CD4-positive, alpha-beta memory T cell (primary cell): ENCODE results near the gene LRRC72. TPM values are rescaled to one million over a fixed set of nuclear protein-coding genes. Genes with fewer than 3 reads are reported as not detected.

Experiments used
- CTCF ChIA-PET: fragments of 350-600 bp; sonication (Branson Sonifier 250); formaldehyde crosslinking; loops from one replicate; lab custom pipeline; 2021; ENCODE audit warnings: inconsistent platforms; ENCODE audit not compliant: partially characterized antibody; lab: Charles Lee
- POLR2A ChIA-PET: fragments of 350-600 bp; sonication (Branson Sonifier 250); formaldehyde crosslinking; loops from one replicate; lab custom pipeline; 2021; ENCODE audit not compliant: partially characterized antibody; lab: Charles Lee
- DNase-seq, 5 donors: peaks; one replicate each; pipeline versions ENCODE4 v3.0.0 to v3.0.0-alpha.2; 2020 to 2022; ENCODE audit warnings: mixed read lengths in 1 of 5
- H3K27ac ChIP-seq: one replicate; pipeline ENCODE4 v1.7.0; 2013; ENCODE audit warnings: low read depth, low read length
- H3K27me3 ChIP-seq: 2 replicates; pipeline ENCODE4 v1.7.0; 2013; ENCODE audit warnings: mild to moderate bottlenecking, low read length, moderate library complexity; ENCODE audit not compliant: insufficient read depth
- H3K36me3 ChIP-seq: 2 replicates; pipeline ENCODE4 v1.7.0; 2013; ENCODE audit warnings: mild to moderate bottlenecking, low read length, moderate library complexity; ENCODE audit not compliant: insufficient read depth
- H3K4me1 ChIP-seq: 2 replicates; pipeline ENCODE4 v1.7.0; 2013; ENCODE audit warnings: mild to moderate bottlenecking, low read length, moderate library complexity; ENCODE audit not compliant: insufficient read depth
- H3K4me3 ChIP-seq, 2 donors: one replicate each; pipeline ENCODE4 v1.7.0; 2013; ENCODE audit warnings: low read length in 2 of 2, mild to moderate bottlenecking in 1 of 2
- H3K9me3 ChIP-seq, 2 donors: one replicate each; pipeline ENCODE4 v1.7.0; 2013; ENCODE audit warnings: low read length in 2 of 2, control low read depth in 1 of 2; ENCODE audit not compliant: control insufficient read depth in 1 of 2
- H3K27ac Mint-ChIP-seq, 7 donors: one replicate each; pipeline ENCODE4 v1.8.0; 2020 to 2021; ENCODE audit warnings: mixed read lengths in 7 of 7, mild to moderate bottlenecking in 6 of 7, inconsistent platforms in 3 of 7, moderate library complexity in 3 of 7
- H3K27me3 Mint-ChIP-seq, 2 donors: one replicate each; pipeline ENCODE4 v1.8.0; 2020 to 2021; ENCODE audit warnings: mixed read lengths in 2 of 2
- H3K36me3 Mint-ChIP-seq, 2 donors: one replicate each; pipeline ENCODE4 v1.8.0; 2020 to 2021; ENCODE audit warnings: mixed read lengths in 2 of 2, inconsistent platforms in 1 of 2, mild to moderate bottlenecking in 1 of 2
- H3K4me1 Mint-ChIP-seq, 4 donors: one replicate each; pipeline ENCODE4 v1.8.0; 2020 to 2021; ENCODE audit warnings: mixed read lengths in 4 of 4, mild to moderate bottlenecking in 1 of 4
- H3K4me3 Mint-ChIP-seq, 8 donors: one replicate each; pipeline ENCODE4 v1.8.0; 2020 to 2021; ENCODE audit warnings: mixed read lengths in 8 of 8, mild to moderate bottlenecking in 7 of 8, moderate library complexity in 6 of 8, inconsistent platforms in 3 of 8
- H3K9me3 Mint-ChIP-seq, 8 donors: one replicate each; pipeline ENCODE4 v1.8.0; 2020 to 2021; ENCODE audit warnings: mixed read lengths in 8 of 8, mild to moderate bottlenecking in 5 of 8, inconsistent platforms in 3 of 8, moderate library complexity in 1 of 8
- intact Hi-C: fragments of 100-400 bp; cut with micrococcal nuclease; formaldehyde crosslinking; loops from one replicate; pipeline ENCODE4 v1.15.1; 2023
- polyA plus RNA-seq, 2 donors: library from polyadenylated mRNA; unstranded; fragments of 300-500 nt; fragmentation: Illumina TruSeq; gene quantifications; one replicate each; pipeline ENCODE4 v1.2.3, GENCODE V29; 2021
- total RNA-seq, 2 experiments: library from RNA; stranded (reverse); gene quantifications; one replicate each; pipeline ENCODE4 v1.2.3, GENCODE V29; 2021

The LRRC72 gene
- total and polyA plus RNA-seq, 4 experiments from 2014 or later: not detected

DNA sequence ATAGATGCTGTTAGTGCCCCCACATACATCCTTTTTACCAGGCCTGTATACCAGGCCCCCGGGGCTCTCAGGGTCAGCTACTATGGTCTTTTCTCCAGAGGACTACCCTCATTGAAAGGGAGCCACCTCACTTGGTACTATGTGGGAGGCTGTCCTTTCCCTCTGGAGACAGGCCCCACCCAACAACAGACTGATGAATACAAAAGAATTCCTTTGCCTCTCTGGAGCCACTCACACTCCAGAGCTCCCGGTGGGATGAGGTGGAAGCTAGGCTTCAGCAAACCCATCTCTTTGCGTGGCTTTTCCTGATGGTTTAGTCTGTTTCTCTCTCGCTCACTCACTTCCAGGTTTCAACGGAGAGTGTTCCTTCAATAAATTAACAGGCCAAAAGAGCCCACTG, 88.6 kb downstream of the LRRC72 start:
- Mint-ChIP-seq H3K4me3 (no peak overlapping the region), H3K36me3 (peaks cover 46 to 51% of the 10 kb centered on the region in 2 donors), H3K4me1 (peaks cover 0 to 5% (median 0%) of the 10 kb centered on the region in 4 donors), H3K9me3 (no peaks in the 10 kb centered on the region), H3K27ac (no peak overlapping the region), H3K27me3 (no peaks in the 10 kb centered on the region)
- H3K36me3 ChIP-seq: peaks cover 8% of the 10 kb centered on the region
- no peak overlapping the region for H3K27ac ChIP-seq
- no peaks in the 10 kb centered on the region for H3K9me3 ChIP-seq
- H3K27me3 ChIP-seq: no peaks in the 10 kb centered on the region
- ChIA-PET POLR2A (interaction anchor here (1.6 kb wide), 1 partner anchor 31 kb away, joined by 4 read pairs; no protein-coding TSS in a partner anchor), CTCF (no interaction called here)
- intact Hi-C loops: no loop called here
- DNase-seq: no peak
- no peaks in the 10 kb centered on the region for H3K4me1 ChIP-seq
- no peak overlapping the region for H3K4me3 ChIP-seq

DNA sequence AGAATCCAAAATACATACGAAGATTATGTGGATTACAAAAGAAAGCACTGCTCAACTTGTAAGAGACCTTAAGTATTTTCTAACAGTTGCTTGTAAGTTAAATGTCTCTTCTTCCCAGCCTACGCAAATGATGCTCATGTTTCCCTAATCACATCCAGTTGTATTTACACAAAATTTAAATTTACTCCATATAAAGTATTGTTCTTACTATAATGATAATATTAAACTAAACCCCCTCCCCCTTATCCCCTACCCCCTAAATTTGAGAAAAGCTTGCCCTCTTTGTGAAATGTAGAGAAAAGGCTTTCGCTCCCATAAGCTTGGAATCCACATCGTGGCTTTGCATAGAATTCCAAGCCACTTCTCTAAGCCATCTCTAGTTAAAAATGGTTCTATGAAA, 89.5 kb downstream of the LRRC72 start:
- POLR2A ChIA-PET: no interaction called here
- Mint-ChIP-seq H3K4me1 (peaks cover 0 to 6% (median 0%) of the 10 kb centered on the region in 4 donors), H3K27ac (no peak overlapping the region), H3K9me3 (no peaks in the 10 kb centered on the region), H3K27me3 (no peaks in the 10 kb centered on the region), H3K36me3 (peaks cover 46 to 49% of the 10 kb centered on the region in 2 donors), H3K4me3 (no peak overlapping the region)
- CTCF ChIA-PET: no interaction called here
- H3K27ac ChIP-seq: no peak overlapping the region
- H3K27me3 ChIP-seq: no peaks in the 10 kb centered on the region
- no peaks in the 10 kb centered on the region for H3K4me1 ChIP-seq
- H3K36me3 ChIP-seq: peaks cover 8% of the 10 kb centered on the region
- no peak for DNase-seq
- no peaks in the 10 kb centered on the region for H3K9me3 ChIP-seq
- no peak overlapping the region for H3K4me3 ChIP-seq
- intact Hi-C loops: no loop called here

DNA sequence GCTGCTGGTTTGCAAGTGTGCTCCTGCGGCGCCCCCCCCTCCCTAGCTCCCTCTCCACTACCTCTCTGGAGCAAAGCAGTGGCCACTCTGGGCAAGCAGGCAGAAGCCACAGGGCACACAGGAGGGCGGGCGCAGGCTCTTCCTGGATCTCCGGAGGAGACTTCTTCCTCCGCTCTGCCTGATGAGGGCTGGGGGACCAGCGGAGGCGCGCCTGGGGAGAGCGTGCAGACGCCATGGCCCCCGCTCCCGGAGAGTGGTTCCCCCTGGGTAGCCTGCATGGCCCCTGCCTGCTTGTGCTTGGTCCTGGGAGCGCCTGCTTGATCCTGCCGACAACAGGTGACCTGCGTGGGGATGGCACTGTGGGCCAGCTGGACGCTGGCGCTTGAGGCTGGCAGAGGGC, 89.9 kb downstream of the LRRC72 start:
- intact Hi-C loops: no loop called here
- no peak overlapping the region for H3K4me3 Mint-ChIP-seq
- H3K36me3 ChIP-seq: peaks cover 8% of the 10 kb centered on the region
- H3K27me3 ChIP-seq: no peaks in the 10 kb centered on the region
- no peak for DNase-seq
- no peak overlapping the region for H3K4me3 ChIP-seq
- H3K9me3 ChIP-seq: no peaks in the 10 kb centered on the region
- H3K36me3 Mint-ChIP-seq: peaks cover 46 to 53% of the 10 kb centered on the region in 2 donors
- H3K9me3 Mint-ChIP-seq: no peaks in the 10 kb centered on the region
- H3K4me1 Mint-ChIP-seq: peaks cover 0 to 6% (median 0%) of the 10 kb centered on the region in 4 donors
- H3K4me1 ChIP-seq: no peaks in the 10 kb centered on the region
- no peak overlapping the region for H3K27ac Mint-ChIP-seq
- H3K27me3 Mint-ChIP-seq: no peaks in the 10 kb centered on the region
- CTCF ChIA-PET: no interaction called here
- H3K27ac ChIP-seq: no peak overlapping the region
- POLR2A ChIA-PET: no interaction called here

DNA sequence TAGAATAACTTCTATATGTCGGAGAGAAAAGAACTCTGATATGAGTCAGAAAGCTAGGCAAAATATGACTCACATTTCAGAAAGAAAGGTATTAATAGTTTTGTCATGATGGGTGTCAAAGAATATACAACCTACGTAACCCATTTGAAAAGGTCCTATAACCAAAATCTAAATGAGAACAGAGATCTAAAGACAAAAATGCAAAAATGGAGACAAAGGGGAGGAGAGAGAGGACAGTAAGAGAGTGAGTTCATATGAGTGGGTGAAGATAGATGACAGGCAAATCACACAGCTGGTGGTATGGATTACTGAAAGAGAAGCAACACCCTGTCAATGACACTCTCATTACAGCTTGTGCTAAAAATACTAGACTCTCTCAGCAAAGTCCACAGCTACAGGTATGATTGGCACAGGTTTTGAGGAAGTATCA, 93.4 kb downstream of the LRRC72 start:
- Mint-ChIP-seq H3K4me3 (no peak overlapping the region), H3K9me3 (no peaks in the 10 kb centered on the region), H3K36me3 (peaks cover 60 to 67% of the 10 kb centered on the region in 2 donors), H3K27me3 (no peaks in the 10 kb centered on the region), H3K27ac (peak overlapping the region in 3 of 7 donors; percentile 0 to 22 (median 5)), H3K4me1 (peaks cover 0 to 6% (median 0%) of the 10 kb centered on the region in 4 donors)
- H3K9me3 ChIP-seq: no peaks in the 10 kb centered on the region
- ChIA-PET CTCF (interaction anchor here (0.9 kb wide), 1 partner anchor 9 kb away, joined by 3 read pairs; no protein-coding TSS in a partner anchor), POLR2A (no interaction called here)
- no peak for DNase-seq
- H3K4me1 ChIP-seq: no peaks in the 10 kb centered on the region
- intact Hi-C loops: no loop called here
- peaks cover 21% of the 10 kb centered on the region for H3K36me3 ChIP-seq
- no peak overlapping the region for H3K27ac ChIP-seq
- H3K4me3 ChIP-seq: no peak overlapping the region
- H3K27me3 ChIP-seq: no peaks in the 10 kb centered on the region

DNA sequence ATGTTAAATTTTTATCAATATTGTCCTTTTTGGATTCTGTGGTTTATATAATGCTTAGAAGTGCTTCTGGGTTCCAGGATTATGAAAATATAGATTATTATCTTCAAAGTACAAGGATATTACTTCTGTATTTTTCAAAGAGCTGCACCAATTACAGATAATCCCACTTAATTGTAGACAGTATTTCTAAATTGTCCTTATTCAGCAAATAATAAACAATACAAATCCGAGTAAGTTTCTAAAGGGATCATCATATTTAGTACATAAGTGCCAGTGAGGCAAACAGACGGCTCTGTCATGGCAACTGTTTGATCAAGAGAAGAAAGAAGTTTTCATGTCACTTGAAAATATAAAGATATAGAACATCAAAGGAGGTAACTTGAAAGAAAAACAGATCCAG, 99.8 kb downstream of the LRRC72 start:
- H3K4me3 ChIP-seq: no peak overlapping the region
- no peaks in the 10 kb centered on the region for H3K27me3 ChIP-seq
- H3K4me1 ChIP-seq: no peaks in the 10 kb centered on the region
- H3K27ac ChIP-seq: no peak overlapping the region
- Mint-ChIP-seq H3K27me3 (no peaks in the 10 kb centered on the region), H3K9me3 (no peaks in the 10 kb centered on the region), H3K4me3 (no peak overlapping the region), H3K4me1 (peaks cover 0 to 2% (median 0%) of the 10 kb centered on the region in 4 donors), H3K36me3 (peaks cover 35 to 45% of the 10 kb centered on the region in 2 donors), H3K27ac (no peak overlapping the region)
- no peak for DNase-seq
- POLR2A ChIA-PET: no interaction called here
- intact Hi-C loops: no loop called here
- CTCF ChIA-PET: no interaction called here
- H3K36me3 ChIP-seq: peaks cover 15% of the 10 kb centered on the region
- H3K9me3 ChIP-seq: no peaks in the 10 kb centered on the region

DNA sequence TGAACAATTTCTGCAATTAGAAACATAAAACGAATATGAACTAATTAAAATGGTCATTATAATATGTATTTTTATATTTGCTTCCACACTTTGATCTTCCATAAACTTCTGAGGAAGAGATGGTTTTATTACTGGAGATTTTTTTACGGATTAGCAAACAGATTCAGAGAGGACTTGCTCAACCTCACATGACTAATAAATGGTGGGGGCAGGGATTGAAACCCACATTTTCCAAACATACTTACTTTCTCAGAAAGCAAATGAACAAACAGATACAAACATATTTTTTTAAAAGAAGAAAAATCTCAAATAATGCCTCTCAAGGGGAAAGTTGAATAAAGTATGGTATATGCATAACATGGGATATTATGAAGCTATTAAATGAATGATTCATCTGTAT, 100.6 kb downstream of the LRRC72 start:
- no peaks in the 10 kb centered on the region for H3K4me1 ChIP-seq
- peaks cover 0 to 2% (median 0%) of the 10 kb centered on the region in 4 donors for H3K4me1 Mint-ChIP-seq
- peaks cover 15% of the 10 kb centered on the region for H3K36me3 ChIP-seq
- intact Hi-C loops: no loop called here
- H3K27ac Mint-ChIP-seq: no peak overlapping the region
- H3K9me3 Mint-ChIP-seq: no peaks in the 10 kb centered on the region
- ChIA-PET CTCF (no interaction called here), POLR2A (no interaction called here)
- H3K36me3 Mint-ChIP-seq: peaks cover 34 to 43% of the 10 kb centered on the region in 2 donors
- H3K27me3 ChIP-seq: no peaks in the 10 kb centered on the region
- no peaks in the 10 kb centered on the region for H3K9me3 ChIP-seq
- no peak overlapping the region for H3K27ac ChIP-seq
- H3K4me3 ChIP-seq: no peak overlapping the region
- DNase-seq: no peak
- no peak overlapping the region for H3K4me3 Mint-ChIP-seq
- H3K27me3 Mint-ChIP-seq: no peaks in the 10 kb centered on the region

DNA sequence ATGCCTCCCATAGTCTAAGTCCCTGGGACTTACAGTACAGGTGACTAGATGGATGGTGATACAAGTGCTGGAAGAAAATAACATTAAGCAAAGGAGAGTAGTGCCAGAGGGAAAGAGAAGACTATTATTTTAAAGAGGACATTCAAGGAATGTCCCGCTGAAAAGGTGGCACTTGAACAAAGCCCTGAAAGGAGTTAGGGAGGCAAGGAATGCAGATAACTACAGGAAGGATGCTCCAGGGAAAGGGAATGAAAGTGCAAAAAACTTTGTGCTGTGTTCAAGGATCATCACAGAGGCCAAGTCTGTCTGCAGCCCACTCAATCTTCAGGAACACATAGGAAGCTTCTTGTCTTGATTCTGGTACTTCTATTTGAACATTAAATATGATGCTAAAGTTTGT, 104.0 kb downstream of the LRRC72 start:
- Histone ChIP-seq H3K27ac (no peak overlapping the region), H3K27me3 (no peaks in the 10 kb centered on the region), H3K4me1 (no peaks in the 10 kb centered on the region), H3K4me3 (no peak overlapping the region), H3K9me3 (no peaks in the 10 kb centered on the region), H3K36me3 (no peaks in the 10 kb centered on the region)
- Mint-ChIP-seq H3K9me3 (no peaks in the 10 kb centered on the region), H3K4me1 (peaks cover 0 to 6% (median 0%) of the 10 kb centered on the region in 4 donors), H3K4me3 (no peak overlapping the region), H3K27ac (no peak overlapping the region), H3K27me3 (no peaks in the 10 kb centered on the region), H3K36me3 (peaks cover 25 to 29% of the 10 kb centered on the region in 2 donors)
- no peak for DNase-seq
- POLR2A ChIA-PET: no interaction called here
- CTCF ChIA-PET: no interaction called here
- intact Hi-C loops: no loop called here
